HPDE6-E6E7 (cell line): ENCODE measurements around the gene FAM167B.
"Not testable (repeated sequence)": the region's sequence is repeated elsewhere in the genome, so short reads cannot be mapped to it uniquely, and the experiment has no call there.

ENCODE experiments used
- DNase-seq: peaks from one replicate; pipeline ENCODE4 v3.0.0; 2011; ENCODE audit warnings: missing footprints; ENCODE audit errors: extremely low spot score

FAM167B gene

DNA sequence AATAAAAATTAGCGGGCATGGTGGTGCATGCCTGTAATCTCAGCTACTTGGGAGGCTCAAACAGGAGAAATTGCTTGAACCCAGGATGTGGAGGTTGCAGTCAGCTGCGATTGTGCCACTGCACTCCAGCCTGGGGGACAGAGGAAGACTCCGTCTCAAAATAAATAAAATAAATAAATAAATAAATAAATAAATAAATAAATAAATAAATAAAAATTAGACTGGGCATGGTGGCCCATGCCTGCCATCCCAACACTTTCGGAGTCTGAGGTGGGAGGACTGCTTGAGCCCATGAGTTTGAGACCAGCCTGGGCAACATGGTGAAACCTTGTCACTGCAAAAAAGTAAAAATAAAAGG lies 16.2 kb downstream of the FAM167B start:
- not testable (repeated sequence) for DNase-seq

DNA sequence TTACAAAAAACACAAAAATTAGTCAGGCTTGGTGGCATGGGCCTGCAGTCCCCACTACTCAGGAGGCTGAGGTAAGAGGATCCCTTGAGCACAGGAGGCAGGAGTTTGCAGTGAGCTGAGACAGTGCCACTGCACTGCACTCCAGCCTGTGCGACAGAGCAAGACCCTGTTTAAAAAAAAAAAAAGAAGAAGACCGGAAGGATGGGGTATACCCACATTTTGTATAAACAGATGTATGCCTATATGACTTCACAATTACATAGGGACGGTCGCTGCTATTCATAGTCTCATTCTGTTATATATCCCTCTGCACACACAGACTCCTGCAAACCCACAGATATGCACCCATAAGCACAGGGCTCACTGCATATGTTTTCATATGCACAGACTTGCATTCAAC lies 16.7 kb downstream of the FAM167B start:
- DNase-seq: no peak

DNA sequence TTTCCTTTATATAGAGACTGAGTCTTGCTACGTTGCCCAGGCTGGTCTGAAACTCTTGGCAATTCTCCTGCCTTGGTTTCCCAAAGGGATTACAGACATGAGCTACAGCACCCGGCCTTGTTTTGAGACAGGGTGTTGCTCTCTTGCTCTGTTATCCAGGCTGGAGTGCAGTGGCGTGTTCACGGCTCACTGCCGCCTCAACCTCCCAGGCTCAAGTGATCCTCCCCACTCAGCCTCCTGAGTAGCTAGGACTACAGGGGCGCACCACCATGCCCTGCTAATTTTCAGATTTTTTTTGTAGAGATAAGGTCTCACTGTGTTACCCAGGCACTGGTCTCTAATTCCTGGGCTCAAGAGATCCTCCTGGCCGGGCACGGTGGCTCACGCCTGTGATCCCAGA lies 18.8 kb downstream of the FAM167B start:
- no peak for DNase-seq

- DNase-seq: no peak
These were observed 20.0 kb downstream of the FAM167B start for GRCh38 chr1:32266921-32267591.

DNA sequence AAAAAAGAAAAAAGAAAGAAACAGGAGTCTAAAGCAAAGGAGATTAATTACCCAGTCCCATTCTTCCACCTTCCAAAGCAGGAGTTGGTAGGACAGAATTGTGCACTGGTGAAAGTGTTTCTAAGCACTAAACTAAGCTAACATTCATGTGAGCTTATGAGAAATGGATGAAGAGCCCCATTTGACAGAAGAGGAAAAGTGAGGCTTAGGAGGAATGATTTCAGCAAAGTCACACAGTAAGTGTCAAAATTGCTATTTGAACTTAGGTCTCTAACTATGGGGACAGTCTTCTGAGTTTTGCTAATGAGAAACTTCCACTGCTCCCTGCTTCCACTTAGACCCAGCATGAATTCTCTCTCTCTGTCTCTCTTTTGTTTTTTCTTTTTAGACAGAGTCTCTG lies 22.7 kb downstream of the FAM167B start:
- no peak for DNase-seq

DNA sequence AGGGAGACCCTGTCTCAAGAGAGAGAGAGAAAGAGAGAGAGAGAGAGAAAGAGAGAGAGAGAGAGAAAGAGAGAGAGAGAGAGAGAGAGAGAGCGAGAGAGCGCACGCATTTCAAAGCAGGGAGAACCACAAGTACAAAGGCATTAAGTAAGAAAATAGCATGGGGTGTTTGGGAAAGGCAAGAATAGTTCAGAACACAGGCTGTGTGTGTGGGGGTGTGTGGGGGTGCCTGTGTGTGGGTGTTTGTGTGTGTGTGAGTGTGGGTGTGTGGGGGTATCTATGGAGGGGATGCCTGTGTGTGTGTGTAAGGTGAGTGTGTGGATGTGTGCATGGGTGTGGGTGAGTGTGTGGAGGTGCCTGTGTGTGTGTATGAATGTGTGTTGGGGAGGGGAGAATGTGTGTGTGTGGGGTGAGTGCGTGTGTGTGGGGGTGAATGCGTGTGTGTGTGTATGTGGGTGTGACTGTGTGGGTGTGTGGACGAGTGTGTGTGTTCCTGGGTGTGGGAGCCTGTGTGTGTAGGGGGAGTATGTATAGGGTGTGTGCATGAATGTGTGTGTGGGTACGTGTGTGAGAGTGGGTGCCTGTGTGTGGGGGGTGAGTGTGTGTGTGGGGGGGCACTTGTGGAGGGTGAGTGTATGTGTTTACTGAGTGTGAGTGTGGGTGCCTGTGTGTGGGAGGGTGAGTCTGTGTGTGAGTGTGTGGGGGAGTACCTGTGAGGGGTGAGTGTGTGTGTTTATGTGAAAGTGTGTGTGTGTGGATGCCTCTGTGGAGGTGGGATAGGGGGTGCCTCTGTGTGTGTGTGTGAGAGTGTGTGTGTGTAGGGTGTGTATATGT lies 25.8 kb downstream of the FAM167B start:
- DNase-seq: no peak

DNA sequence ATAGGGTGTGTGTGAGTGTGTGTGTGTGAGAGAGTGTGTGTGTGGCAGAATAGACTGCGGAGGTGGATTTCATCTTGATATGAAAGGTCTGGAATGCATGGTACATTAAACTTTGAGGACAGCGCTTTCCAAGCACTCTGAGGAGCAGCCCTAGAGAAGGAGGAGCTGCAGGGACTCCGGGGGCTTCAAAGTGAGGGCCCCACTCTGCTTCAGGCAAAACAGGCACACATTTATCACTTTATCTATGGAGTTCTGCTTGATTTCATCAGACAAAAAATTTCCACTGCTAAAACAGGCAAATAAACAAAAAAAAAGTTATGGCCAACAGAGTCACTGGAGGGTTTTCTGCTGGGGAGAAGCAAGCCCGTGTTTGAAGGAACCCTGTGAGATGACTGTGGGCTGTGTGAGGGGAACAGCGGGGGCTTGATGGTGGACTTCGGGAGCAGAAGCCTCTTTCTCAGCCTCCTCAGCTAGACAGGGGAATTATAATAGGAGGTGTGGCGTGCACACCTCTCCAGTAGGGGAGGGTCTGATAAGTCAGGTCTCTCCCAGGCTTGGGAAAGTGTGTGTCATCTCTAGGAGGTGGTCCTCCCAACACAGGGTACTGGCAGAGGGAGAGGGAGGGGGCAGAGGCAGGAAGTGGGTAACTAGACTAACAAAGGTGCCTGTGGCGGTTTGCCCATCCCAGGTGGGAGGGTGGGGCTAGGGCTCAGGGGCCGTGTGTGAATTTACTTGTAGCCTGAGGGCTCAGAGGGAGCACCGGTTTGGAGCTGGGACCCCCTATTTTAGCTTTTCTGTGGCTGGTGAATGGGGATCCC lies 26.6 kb downstream of the FAM167B start:
- peak; percentile 72 for DNase-seq

GRCh38 chr1:32274646-32275340 lies 27.8 kb downstream of the FAM167B start:
- no peak for DNase-seq

DNA sequence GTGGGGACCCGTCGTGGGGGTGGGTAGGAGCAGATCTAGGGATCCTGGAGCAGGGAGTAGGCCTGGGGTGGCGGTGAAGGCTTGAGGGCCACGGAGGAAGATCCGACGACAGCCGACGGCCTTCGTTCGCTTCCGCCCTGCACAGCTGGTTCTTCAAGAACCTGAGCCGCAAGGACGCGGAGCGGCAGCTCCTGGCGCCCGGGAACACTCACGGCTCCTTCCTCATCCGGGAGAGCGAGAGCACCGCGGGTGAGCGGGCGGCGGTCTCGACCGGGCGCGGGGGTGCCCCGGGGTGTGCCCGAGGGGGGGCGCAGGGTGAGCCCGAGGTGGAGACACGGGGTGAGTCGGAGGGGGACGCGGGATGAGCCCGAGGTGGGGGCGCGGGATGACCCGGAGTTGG lies 28.4 kb downstream of the FAM167B start:
- DNase-seq: no peak

GRCh38 chr1:32276032-32276782 lies 29.2 kb downstream of the FAM167B start:
- no peak for DNase-seq

- not testable (repeated sequence) for DNase-seq
These were observed 37.8 kb downstream of the FAM167B start for GRCh38 chr1:32284777-32285176.

DNA sequence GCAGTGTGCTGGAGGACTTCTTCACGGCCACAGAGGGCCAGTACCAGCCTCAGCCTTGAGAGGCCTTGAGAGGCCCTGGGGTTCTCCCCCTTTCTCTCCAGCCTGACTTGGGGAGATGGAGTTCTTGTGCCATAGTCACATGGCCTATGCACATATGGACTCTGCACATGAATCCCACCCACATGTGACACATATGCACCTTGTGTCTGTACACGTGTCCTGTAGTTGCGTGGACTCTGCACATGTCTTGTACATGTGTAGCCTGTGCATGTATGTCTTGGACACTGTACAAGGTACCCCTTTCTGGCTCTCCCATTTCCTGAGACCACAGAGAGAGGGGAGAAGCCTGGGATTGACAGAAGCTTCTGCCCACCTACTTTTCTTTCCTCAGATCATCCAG lies 38.6 kb downstream of the FAM167B start:
- no peak for DNase-seq

GRCh38 chr1:32286763-32287162 lies 39.7 kb downstream of the FAM167B start:
- no peak for DNase-seq

- DNase-seq: peak; percentile 71
These were observed 42.2 kb downstream of the FAM167B start for GRCh38 chr1:32289256-32289655.

DNA sequence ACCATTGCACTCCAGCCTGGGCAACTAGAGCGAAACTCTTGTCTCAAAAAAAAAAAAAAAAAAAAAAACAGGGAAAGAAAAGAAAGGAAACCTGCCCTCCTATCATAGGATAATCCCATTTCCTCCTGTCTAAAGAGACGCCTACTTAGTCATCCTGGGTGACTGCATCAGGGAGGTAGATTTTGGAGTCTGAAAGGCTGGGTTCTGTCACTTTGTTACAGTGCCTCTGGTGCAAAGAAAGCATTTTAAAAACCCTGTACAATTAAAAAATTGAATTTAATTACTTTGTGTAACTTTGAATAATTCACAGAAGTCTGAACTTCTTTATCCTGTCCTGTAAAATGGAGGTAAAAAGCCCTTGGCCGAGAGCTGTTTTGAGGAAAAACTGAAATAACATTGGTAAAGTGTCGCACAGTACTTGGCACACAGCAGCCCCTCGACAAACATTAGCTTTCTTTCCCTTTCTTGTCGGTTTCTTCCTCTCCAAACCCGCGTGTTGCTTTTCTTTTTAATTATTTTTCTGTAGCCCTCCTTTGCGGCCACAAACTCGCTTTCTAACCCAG lies 44.2 kb downstream of the FAM167B start:
- DNase-seq: peak; percentile 82

DNA sequence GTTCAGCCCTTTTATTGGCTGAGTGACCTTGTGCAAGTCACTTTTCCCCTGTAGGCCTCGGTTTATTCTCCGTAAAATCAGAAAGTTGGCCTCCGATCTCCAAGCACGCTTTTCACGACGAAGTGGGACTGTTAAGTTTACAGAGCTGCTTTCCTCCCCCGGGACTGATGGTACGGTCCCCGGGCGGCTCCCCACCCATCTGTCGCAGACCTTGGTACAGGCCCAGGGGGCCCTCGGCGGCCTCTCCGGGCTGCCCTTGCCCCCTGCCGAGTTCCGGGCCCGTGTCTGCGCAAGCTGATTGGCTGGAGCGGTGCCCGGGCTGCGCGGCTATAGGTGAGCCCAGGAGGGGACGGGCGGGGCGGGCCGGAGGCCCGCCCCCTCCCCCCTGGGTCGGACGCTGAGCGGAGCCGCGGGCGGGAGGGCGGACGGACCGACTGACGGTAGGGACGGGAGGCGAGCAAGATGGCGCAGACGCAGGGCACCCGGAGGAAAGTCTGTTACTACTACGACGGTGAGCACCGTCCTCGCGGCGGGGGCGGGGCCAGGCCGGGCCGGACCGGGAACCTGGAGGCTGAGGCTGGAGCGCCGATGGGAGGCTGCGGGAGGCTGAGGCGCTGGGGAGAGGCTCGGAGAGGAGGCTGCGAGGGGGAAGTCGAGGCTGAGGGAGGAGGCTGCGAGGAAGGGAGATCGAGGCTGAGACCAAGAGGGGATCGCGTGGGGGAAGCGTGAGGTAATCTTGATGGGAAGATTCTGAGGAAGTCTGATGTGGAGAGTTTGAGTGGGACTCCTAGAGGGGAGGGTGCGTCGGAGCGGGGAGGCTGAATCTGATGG lies 44.9 kb downstream of the FAM167B start, which contains the start of gene HDAC1:
Gene HDAC1 (plus strand): TSS at position 376 of the 831 bp plus-strand sequence. CDS start 87 bp downstream, at position 463.
- DNase-seq: peak; percentile 95

GRCh38 chr1:32298211-32298610 lies 51.2 kb downstream of the FAM167B start:
- not testable (repeated sequence) for DNase-seq
